Medulla oblongata (tissue), 1 donor: ENCODE measurements around the gene CYB5B.

ENCODE experiments used
- DNase-seq: peaks from one replicate; pipeline ENCODE4 v3.0.0-alpha.2; 2015; ENCODE audit errors: extremely low spot score

Gene CYB5B

DNA sequence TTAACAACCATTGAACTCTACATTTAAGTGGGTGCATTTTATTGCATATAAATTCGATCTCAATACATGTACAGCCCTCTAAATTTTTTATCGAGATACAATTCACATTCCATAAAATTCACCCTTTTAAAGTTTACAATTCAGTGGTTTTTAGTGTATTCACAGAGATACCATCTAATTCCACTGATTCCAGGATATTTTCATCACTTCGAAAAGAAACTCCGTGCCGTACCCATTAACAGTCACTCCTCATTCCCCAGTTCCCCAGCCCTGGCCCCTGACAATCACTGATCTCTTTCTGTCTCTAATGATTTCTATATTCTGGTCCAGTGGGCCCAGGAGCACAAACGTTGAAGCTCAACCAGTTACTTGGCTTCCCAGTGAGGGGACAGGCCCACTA lies 61.4 kb downstream of the CYB5B start:
- no peak for DNase-seq

DNA sequence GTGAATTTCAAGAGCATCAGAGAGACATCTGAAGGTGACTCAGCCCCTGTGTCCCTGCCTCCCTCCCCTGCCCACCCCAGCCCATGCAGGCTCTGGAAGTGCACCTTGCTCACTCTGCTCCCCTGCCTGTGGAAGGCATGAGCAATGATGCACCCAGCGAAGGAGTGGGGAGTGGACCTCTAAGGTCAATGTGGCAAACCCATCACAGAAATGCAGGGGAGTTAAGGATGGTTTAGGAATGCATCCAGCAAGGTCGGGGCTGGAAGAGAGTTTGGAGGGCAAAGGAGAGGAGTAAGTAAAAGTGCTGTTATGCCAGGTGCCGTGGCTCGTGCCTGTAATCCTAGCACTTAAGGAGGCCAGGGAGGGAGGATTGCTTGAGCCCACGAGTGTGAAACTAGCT lies 61.9 kb downstream of the CYB5B start:
- no peak for DNase-seq

DNA sequence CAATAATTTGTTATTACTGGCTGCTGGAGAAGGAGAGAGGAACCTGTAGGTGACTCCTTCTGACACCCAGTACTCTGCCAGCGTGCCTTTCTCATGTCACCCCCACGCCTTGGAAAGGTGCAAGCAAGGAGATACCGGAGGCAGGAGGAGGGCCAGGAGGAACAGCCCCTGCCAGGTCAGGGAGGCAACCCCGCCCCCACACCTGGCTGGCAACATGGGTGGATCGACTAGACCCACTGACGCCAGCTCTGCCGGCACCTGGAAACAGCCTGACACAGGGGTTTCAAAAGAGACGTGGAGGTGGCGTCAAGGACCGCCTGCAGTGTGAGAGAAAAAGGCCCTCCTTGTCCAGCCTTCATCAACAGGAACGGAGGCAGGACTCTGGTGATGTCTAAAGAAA lies 62.3 kb downstream of the CYB5B start:
- DNase-seq = no peak

DNA sequence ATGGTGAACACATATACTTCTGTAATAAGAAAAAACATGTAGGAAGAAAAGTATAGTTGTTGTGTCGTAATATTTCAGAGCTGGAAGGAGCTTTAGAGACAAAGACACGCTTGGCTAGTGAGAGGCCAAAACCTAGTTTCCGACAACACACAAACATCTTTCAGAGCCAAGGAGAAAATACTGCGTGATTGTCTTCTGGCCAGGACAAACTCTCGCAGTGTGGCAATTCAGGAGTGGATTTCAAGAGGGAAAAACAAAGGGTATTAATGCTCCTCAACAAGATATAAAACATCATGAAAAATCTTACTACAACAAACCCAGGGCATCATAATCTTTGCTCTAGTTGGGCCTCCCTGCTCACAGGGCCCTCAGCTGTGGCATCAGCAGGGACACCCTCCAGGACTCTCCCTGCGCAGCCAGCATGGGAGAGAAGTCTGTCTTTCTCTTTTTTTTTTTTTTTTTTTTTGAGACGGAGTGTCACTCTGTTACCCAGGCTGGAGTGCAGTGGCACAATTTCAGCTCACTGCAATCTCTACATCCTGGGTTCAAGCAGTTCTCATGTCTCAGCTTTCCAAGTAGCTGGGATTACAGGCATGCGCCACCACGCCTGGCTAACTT lies 66.4 kb downstream of the CYB5B start:
- DNase-seq = peak; percentile 71

DNA sequence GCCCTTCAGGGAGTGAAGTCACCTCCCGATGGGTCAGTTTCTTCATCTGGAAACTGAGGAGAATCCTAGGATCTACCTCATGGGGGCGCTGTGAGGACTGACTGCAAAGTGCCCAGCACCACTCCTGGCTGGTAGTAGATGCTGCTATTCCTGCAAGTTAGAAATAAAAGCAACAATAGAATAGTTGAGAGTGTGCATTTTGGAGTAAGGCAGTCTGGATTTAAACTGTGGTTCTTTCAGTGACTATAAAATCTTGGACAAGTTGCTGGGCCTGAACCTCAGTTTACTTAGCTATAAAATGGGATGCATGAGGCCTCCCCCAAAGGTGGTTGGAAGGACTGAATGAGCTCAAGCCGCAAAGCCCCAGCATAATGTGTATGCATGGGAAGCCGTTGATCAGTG lies 70.6 kb downstream of the CYB5B start:
- DNase-seq = no peak

DNA sequence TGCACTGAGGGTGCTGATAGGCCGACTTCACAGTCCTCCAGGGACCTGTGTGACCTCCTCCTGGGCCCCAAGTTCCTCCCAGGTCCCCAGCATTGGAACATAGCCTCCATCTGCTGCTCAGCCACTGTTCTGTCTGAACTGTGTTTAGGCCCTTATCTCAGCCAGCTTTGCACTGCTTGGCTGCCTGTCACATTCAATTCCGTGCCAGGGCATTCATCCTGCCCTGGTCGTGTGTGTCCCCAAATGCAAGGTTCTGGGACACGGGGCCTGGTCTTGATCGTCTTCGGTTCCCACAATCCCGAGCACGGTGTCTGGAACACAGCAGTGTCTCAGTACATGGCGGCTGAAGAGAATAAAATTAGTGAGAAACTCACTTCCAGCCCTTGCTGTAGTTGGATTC lies 71.4 kb downstream of the CYB5B start:
- DNase-seq = no peak

DNA sequence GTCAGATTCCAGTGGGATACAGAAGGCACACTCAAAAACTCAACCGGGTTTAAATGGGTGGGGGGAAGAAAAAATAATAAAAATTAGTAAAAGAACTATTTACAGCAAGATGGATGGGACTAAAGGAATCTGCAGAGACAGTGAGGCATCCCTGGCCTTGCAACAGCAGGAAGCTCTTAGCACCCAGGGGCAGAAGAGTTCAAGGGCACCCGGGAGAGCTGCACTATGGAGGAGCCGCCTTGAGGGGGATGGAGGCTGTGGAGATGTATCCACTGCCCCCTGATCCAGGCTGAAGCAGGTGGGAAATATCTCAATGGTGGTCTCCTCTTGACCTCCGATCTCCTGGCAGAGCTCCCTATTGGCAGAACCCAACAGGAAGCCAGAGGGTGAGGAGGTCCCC lies 72.0 kb downstream of the CYB5B start:
- DNase-seq = no peak

DNA sequence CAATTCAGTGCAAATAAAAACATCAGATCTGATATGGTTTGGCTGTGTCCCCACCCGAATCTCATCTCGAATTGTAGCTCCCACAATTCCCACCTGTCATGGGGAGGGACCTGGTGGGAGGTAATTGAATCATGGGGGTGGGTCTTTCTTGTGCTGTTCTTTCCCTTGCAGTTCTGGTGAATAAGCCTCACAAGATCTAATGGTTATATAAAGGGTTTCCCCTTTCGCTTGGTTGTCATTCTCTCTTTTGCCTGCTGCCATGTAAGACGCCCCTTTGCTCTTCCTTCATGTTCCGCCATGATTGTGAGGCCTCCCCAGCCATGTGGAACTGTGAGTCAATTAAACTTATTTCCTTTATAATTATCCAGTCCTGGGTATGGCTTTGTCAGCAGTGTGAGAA lies 72.5 kb downstream of the CYB5B start:
- no peak for DNase-seq

DNA sequence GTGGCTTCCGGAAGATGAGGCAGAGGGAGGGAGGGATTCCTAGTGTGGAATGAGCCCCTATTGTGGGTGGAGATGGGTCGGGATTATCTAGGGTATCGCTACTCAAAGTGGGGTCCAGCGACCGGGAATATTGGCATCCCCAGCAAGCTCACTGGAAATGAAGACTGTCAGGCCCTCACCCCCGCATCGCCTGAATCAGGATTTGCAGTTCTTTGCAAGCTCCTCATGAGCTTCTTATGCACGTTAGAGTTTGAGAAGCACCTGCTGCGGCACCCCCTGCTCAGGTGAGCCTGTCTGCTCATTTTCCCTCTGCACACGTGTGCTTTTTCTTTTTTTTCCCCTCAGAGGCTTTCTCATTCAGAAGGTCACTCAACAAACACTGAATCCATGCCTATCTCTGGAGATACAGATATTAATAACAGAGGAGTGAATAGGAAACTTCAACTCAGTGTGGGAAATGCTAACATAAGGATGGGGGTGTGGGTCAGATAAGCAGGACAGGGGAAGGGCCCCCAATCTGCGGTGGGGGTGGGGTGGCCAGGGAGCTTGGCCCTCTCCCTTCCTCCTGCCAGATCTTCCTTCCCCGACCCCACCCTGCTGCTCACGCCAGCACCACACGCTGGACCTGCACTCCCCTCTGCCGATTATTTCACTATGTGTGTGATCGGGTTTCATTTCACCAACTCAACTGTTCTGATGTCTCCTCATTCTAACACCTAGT lies 73.6 kb downstream of the CYB5B start:
- no peak for DNase-seq

DNA sequence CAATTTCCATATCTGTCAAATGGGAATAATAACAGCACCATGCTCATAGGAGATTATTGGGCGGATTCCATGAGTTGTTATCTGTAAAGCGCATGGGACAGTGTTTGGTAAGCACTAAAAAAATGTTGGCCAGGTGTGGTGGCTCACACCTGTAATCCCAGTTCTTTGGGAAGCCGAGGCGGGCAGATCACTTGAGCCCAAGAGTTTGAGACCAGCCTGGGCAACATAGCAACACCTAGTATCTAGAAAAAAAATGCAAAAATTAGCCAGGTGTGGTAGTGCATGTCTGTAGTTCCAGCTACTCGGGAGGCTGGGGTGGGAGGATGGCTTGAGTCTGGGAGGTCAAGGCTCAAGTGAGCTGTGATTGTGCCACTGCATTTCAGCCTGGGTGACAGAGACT lies 74.5 kb downstream of the CYB5B start:
- no peak for DNase-seq

DNA sequence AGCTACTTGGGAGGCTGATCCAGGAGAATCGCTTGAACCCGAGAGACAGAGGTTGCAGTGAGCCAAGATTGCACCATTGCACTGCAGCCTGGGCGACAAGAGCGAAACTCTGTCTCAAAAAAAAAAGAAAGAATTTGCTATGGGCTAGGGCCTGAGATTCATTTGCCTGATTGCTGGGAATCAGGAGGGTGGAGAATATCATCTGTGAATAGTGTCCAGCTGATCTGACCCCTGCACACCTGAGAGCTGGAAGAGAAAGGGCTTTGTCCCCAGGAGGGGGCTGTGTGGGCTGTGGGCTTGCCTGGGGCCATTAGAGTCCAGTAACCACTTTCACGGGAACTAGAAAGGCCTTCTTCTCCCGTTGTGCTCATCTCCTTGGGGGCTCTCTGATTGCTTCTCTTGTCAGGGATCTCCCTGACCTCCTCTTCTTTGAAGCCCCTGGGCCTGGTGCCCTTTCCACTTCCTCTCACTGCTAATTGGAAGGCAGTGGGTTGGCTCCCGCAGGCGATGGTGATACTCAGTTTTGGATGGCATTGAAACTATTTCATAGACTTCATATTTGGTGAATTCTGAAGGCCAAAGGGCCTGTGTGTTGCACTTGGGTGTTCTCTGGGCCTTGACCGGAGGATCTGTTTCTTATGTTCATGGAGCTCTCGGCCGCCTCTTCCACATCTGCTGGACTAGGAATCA lies 75.3 kb downstream of the CYB5B start:
- DNase-seq = no peak

DNA sequence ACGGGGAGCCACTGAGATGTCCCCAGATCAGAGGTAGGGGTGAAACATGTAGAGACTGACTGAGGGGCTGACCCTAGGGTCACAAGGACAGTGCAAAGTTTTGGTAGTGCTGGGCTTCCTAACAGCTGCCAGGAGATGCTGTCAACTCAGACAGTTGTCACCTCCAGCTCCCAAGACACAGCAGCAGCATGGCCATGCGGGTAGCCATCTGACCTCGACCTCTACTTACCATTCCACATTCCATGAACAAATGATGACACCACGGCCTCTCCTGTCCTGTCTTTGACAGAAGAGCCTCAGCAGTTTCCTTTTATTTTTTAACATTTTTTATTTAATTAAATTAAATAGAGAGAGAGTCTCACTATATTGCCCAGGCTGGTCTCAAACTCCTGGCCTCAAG lies 76.1 kb downstream of the CYB5B start:
- DNase-seq = no peak

DNA sequence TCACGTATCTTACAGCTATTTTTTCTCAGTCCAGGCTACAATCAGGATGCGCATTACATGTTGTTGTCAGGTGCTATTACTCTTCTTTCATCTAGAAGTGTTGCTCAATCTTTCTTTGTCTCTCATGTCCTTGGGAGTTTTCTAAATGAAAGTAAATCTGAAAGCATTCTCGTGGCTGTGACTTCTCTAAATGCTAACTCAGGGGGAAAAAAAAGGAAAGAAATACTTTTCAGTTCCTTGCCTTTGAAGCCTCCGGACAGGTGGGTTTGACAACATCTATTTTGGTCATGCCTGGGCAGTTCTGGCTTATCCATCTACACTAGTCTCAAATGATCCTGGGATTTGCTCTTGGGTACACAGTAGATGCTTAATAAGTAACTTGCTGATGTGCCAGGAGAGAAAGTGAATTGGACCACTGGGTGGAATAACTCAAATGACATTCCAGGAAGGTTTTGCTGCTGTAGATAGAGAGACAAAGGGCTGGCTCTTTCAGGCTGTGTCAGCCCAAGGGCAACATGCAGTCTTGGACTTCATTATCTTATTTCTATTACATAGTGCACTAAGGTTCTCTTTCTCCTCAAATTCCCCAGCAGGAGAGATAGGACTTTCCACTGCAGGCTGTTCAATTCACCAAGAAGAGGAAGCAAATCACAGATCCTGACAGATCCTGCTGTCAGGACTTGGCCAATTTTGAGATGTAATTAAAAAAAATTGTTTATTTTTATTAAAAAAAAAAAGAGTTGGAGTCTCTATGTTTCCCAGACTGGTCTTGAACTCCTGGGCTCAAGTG lies 77.7 kb downstream of the CYB5B start:
- DNase-seq = peak; percentile 47

DNA sequence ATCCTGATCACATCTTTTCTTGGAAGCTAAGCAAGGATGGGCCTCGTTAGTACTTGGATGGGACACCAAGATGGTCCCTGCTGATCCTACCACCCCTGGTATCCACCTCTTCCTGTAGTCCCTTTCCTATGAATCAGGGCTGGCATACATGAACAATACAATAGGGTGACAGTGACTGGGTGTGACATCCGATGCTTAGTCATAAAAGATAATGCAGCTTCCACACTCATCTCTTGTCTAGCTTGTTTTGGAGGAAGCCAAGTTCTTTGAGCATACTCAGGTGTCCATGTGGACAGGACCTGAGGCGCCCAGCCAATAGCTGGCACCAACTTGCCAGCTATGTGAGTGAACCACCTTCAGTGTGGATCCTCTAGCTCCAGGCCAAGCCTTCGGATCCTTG lies 78.8 kb downstream of the CYB5B start:
- DNase-seq = no peak

DNA sequence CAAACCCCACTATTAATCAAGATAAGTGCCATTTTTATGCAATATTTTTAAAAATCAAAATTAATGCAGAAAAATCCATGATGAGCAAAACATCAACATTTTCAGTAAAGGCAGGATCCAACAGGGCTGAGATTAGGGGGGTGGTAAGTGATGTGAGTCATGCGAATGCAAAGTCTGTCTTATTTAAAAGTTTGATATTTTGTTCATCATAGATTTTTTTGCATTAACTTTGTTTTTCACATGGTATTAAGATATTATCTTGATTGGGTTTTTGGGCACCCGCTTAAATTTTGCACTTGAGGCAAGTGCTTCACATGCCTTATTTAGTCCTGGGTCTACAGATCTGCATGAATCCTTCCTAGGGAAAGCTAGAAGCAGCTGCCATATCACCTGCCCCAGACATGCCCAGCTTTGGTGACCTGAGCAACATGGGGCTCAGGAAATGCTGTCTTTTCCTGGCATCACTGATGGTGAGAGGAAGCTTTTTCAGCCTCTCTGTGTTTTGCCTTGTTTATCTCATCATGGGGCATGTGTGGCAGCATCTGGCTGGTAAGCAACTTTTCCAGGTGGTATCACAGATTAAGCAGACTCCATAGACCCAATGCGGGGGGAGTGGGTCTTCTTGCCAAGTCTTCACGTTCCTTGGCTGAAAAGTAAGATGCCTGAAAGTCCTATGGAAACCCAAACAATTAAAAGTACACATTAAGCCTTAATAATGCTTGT lies 83.8 kb downstream of the CYB5B start:
- no peak for DNase-seq

DNA sequence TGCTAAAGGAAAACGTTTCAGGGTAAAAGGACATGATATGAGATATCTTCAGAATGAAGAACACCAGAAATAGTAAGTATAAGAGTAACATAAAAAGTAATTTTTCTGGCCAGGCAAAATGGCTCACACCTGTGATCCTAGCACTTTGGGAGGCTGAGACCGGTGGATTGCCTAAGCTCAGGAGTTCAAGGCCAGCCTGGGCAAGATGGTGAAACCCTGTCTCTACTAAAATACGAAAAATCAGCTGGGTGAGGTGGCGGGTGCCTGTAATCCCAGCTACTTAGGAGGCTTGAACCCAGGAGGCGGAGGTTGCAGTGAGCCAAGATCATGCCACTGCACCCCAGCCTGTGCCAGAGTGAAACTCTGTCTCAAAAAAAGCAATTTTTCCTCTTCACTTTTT lies 84.7 kb downstream of the CYB5B start:
- no peak for DNase-seq

DNA sequence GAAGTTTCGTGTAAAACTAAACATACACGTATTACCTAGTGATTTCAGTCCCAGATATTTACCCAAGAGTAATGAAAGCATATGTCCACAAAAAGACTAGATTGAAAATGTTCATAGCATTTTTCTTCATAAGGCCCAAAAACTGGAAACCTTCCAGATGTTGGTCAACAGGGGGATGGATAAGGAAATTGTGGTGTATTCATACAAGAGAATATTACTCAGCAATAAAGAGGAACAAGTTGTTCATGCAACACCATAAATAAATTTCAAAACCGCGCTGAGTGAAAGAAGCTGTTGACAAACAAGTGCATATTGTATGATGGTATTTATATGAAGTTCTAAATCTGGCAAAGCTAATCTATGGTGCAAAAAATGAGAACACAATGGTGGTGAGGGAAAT lies 87.2 kb downstream of the CYB5B start:
- DNase-seq = no peak

DNA sequence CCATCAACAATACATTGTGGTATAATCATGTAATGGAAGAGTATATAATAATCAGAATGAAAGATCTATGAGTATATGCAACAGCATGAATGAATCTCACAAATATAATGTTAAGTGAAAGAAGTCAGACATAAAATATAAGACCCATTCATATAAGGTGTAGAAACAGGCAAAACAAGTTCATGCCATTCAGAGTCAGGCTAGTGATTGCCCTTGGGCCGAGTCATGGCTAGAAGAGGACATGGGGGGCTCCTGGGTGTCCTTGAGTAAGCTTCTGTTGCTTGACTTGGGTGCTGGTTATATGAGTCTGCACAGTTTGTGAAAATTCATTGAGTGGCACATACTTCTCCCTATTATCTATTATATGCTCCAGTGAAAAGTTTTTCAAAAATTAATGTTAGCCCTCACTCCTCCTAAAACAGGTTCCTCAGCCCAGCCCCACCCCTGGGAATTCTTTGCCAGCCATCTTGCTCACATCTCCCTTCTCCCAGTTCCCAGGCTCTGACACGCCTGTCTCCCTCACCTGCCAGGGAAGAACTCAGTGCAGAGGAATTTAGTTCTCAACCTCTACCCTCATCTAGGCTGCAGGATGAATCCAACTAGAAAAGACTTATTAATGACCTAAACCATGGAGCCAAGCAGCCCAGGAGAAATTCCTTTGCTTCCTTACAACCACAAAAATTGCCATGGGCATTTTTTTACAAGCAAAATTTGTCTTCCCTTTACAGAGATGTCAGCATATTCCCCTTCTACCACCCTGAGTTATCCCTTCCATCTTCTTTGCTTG lies 89.0 kb downstream of the CYB5B start:
- no peak for DNase-seq

DNA sequence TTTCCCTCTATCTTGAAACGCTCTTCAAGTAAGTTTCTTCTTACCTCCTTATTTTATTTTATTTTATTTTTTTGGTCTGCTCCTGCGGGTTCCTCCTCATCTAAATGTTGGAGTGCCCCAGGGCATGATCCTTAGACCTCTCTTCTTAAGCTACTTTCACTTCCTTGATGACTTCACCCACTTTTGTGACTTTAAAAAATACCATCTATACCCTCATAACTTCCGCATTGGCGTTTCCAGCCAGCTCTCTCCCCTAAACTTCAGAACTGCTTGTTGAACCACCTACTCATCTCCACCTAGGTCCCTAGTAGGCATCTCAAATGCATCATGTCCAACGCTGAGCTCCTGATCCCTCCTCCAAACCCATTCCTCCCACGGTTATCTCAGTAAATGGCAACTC lies 89.9 kb downstream of the CYB5B start:
- DNase-seq = peak; percentile 35
